MV-4-11 (cell line): ENCODE data around the gene CDH12.
"Not testable (repeated sequence)": the region's sequence is repeated elsewhere in the genome, so short reads cannot be mapped to it uniquely, and the experiment has no call there.

Source experiments
- DNase-seq: peaks from one replicate; lab custom pipeline; 2025; lab: John Stamatoyannopoulos, UW

CDH12 gene

GRCh38 chr5:22650511-22650910 is 202.6 kb downstream of the CDH12 start:
- no peak for DNase-seq

- DNase-seq, result no peak
Measured at GRCh38 chr5:22649074-22649473, 204.1 kb downstream of the CDH12 start.

- DNase-seq, result no peak
Measured at GRCh38 chr5:22644859-22645258, 208.3 kb downstream of the CDH12 start.

DNA sequence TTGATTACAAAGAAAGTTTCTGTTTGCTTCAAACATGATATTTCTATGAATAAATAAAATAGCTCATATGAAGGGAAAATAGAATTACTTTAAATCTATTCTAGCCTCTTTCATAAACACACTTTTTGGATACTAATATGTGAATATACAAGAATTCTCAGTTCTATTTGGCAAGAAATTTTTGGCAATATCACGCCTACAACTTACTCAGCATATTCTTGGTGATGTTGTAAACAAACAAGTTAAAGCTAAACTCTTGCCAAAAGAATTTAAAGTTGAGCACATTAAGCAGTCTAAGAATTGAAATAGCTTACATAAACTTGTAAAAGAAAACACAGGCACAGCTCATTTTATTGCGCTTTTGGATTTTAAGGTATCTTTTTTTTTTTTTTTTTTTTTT is 209.8 kb downstream of the CDH12 start:
- no peak for DNase-seq

GRCh38 chr5:22631683-22632082 is 221.5 kb downstream of the CDH12 start:
- no peak for DNase-seq

DNA sequence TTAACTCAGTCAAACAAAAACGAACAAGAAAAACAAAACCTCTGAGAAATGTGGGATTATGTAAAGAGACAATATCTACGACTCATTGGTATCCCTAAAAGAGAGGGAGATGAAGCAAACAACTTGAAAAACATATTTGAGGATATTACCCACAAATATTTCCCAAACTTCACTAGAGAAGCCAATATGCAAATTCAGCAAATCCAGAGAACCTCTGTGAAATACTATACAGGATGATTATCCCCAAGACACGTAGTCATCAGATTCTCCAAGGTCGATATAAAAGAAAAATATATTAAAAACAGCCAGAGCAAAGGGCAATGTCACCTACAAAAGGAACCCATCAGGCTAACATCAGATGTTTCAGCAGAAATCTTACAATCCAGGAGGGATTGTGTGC is 226.1 kb downstream of the CDH12 start:
- no peak for DNase-seq

GRCh38 chr5:22625451-22625850 is 227.7 kb downstream of the CDH12 start:
- no peak for DNase-seq

- no peak for DNase-seq
Measured at GRCh38 chr5:22621084-22621483, 232.1 kb downstream of the CDH12 start.

- no peak for DNase-seq
Measured at GRCh38 chr5:22615964-22616363, 237.2 kb downstream of the CDH12 start.

- DNase-seq, result no peak
Measured at GRCh38 chr5:22614486-22615094, 238.6 kb downstream of the CDH12 start.

- no peak for DNase-seq
Measured at GRCh38 chr5:22612928-22613327, 240.2 kb downstream of the CDH12 start.

- no peak for DNase-seq
Measured at GRCh38 chr5:22611327-22611726, 241.8 kb downstream of the CDH12 start.

GRCh38 chr5:22607498-22607897 is 245.6 kb downstream of the CDH12 start:
- DNase-seq, result not testable (repeated sequence)

DNA sequence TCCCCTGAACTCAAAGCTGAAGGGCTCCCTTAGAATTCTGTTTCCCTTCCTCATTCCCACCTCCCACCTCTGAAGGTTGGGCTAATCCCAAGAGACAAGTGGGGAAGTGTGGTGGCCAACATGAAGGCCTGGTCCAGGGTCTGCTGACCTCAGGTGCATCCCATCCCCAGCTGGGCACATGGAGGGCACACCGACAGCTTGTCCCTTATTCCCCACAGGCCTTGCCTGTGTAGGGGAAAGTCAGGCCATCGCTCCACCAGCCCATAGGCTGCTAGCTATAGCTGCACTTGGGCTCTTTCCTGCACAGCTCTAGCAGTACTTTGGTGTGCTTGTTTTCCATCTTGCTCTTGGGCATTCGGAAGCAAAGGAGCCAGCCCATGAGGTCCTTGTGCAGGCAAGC is 247.7 kb downstream of the CDH12 start:
- no peak for DNase-seq

DNA sequence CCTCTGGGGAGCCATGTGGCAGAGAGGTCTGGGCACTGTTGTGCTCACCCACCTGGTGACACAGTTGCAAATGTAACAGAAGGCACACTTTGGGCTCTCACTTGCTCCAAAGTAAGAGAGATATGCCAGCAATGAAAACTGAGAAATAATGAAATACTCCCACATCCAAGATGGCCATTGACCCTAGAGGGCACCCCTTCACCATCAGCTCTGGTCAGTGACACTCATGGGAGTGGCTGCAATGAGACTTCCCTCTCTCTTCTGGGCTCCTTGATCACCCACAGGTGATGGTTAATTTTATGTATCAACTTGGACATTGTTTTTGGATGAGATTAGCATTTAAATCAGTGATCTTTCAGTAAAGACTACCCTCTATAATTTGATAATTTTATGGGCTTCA is 248.4 kb downstream of the CDH12 start:
- DNase-seq, result no peak

DNA sequence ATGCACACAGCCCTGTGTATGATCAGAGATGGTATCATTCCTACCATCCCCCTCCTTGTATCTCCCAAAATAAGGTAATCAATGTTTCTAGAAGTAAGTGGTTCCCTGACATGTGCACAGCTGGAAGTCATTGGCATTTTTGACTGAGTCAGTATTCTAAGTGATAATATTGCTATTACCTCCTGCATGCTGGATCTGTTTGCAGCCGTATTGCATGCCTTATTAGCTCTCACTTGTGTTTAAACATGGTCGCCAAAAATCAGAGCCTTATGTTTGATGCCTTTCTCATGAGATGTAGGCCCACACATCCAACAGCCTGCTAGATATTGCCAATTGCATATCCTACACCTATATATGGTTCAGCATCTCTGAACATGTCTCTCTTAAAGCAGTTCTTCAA is 254.3 kb downstream of the CDH12 start:
- no peak for DNase-seq

DNA sequence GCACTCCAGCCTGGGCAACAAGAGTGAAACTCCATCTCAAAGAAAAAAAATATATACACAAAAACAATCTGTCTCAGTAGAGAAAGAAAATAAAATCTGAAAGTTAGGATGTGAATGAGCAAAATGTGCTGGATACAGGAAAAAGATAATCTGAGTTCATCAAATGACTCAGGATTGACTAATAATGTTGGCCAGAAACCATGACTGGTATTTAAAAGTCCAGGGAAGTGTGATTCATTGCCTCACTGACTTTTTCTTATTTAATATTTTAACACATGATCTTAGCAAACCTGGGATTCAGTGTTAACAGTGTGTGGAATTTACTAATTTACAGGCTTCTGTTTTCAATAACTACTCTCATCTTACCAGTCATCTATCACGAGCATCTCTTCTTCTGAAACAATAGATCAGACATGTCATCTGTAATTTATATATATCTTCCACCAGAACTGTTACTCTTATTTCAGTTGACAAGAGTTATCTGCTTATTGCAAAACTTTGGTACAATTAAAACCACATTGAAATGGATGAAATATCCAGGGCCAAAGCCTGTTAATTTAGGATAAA is 256.7 kb downstream of the CDH12 start:
- no peak for DNase-seq

DNA sequence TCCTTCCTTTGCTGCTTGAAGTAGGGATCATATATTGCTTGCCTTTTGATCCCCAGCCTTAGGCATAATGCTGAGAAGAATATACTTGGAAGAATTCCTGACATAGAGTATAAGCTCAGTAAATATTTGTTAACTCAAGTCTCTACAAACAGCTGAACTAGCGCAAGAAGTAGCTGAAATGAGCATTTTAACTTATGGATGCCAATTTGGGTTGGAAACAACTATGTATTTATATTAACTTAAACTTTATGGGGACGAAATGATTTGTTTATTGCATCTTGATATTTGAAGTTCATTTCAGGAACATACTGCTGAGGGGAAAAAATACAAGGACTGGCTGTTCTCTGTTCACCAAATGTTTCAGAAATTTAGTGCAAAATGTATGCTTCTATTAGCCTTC is 258.7 kb downstream of the CDH12 start:
- DNase-seq, result no peak

DNA sequence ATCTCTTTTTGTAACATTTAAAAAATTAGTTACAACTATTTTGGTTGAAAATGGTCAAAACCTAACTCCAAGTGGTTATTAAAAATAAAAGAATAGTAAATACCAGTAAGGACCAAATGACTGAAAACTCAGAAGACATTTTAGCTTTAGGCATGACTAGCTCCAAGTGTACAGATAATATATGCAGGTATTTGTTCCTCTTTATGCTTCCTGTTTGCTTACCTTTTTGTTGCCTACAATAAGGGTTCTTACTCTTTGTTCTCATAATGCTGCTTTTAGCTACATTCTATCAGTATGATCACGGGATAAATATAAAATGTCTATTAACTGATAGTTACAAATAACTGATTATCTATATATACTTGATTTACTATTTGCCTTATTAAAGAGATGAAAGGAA is 259.6 kb downstream of the CDH12 start:
- DNase-seq, result no peak

DNA sequence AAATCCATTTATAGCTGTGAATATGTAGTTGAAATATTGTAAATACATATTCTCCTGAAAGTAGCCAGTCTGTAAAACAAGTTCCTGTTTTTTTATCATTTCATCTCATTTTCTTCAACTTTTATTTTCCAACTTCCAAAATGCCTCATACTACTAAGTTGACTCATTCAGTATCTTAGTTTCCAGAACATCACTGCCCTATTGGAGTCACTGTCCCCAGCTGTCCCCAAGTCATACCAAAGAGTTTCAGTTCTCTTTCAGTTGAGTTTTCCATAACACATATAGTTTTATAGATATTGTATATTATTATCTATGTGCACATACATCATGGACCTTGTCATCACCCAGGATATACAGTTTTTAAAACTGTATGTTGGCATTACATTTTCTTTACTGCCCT is 261.7 kb downstream of the CDH12 start:
- DNase-seq, result no peak

GRCh38 chr5:22590677-22591268 is 262.4 kb downstream of the CDH12 start:
- no peak for DNase-seq

DNA sequence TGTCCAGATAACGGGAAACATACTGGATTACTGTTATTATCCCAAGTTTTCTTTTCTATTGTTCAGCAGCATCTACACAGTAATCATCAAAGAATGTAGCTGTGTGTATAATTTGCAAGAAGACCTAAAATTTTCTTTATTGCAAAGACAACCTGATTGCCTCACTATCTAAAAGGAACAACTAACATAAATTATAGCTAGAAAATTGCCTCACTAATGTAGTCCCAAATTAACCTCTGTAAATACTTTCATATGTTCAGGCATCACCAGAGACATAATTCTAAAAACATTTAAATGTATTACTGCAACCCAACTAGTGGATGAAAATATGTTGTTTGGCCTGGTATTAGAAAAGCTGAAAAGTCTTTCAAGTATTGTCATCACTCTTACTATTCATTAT is 275.4 kb downstream of the CDH12 start:
- DNase-seq, result no peak

DNA sequence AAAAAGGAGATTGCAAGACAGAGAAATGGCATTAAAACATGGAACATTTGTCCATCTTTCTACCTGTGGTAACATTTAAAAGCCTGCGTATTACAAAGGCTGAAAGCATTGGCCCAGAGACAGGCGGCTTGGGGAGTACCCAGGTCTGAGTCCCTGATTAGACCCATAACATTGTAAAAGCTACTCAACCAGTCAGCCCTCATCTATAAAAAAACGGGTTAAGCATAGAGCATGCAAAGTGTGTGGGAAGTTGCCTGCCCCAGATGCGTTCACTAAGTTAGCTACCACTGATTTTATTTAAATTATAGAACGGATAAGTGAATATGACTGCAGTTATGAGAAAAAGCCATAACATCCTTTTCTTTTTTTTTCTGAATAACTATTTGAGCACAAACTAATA is 276.1 kb downstream of the CDH12 start:
- no peak for DNase-seq

DNA sequence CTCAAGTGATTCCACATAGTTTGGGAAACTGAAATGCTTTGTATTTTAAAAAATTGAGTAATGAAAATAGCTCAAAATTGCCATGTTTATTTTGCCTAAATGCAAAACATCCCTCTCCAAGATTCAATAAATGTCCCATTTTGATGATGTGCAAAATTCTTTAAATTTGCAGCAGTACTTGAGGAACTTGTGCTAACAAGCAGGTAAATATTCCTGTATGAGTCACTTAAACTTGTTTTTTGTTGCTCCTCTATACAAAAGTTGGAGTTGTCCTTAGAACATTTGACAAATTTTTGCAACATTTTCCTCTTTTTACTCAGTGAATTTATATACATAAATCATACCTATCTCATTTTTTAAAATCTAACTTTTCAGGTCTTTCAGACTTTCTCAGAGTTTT is 280.2 kb downstream of the CDH12 start:
- no peak for DNase-seq
